SJSA1 (cell line): ENCODE data around the gene MCC. TPM values are rescaled to one million over a fixed set of nuclear protein-coding genes. Genes with fewer than 3 reads are reported as not detected.

Experiments
- DNase-seq, 2 experiments: peaks; one replicate each; pipeline ENCODE4 v3.0.0-alpha.2; 2015 to 2020; ENCODE audit warnings: low spot score in 2 of 2, low read depth in 1 of 2
- H3K27ac ChIP-seq: fragments of 250-450 bp; sonication (Bioruptor Pico); 2 replicates; pipeline ENCODE4 v1.5.1; 2020; ENCODE audit warnings: mild to moderate bottlenecking, moderate library complexity
- H3K27me3 ChIP-seq: fragments of 250-450 bp; sonication (Bioruptor Pico); replicated peaks from 2 replicates; pipeline ENCODE4 v1.5.1; 2020; ENCODE audit warnings: mild to moderate bottlenecking, moderate library complexity
- H3K36me3 ChIP-seq: fragments of 250-450 bp; sonication (Bioruptor Pico); 2 replicates; pipeline ENCODE4 v1.5.1; 2020; ENCODE audit warnings: mild to moderate bottlenecking
- H3K4me1 ChIP-seq: fragments of 250-450 bp; sonication (Bioruptor Pico); replicated peaks from 2 replicates; pipeline ENCODE4 v1.6.1; 2021; ENCODE audit warnings: mild to moderate bottlenecking
- H3K4me3 ChIP-seq: fragments of 250-450 bp; sonication (Bioruptor Pico); 2 replicates; pipeline ENCODE4 v1.5.1; 2020; ENCODE audit warnings: mild to moderate bottlenecking
- H3K9me3 ChIP-seq: fragments of 250-450 bp; sonication (Bioruptor Pico); replicated peaks from 2 replicates; pipeline ENCODE4 v1.5.1; 2020; ENCODE audit warnings: mild to moderate bottlenecking
- total RNA-seq: library from RNA; depleted of rRNA; stranded (reverse); fragments of >200 nt; shearing (Covaris generic); gene quantifications from 2 replicates; pipeline ENCODE4 v1.2.3, GENCODE V29; 2014

The MCC gene
- total RNA-seq, 1 experiment from 2014 or later: 31.3 TPM

- DNase-seq: no peak
- no peaks in the 10 kb centered on the region for H3K36me3 ChIP-seq
- H3K27me3 ChIP-seq: no peaks in the 10 kb centered on the region
- no peak overlapping the region for H3K4me3 ChIP-seq
- peaks cover 29% of the 10 kb centered on the region for H3K4me1 ChIP-seq
- H3K27ac ChIP-seq: no peak overlapping the region
- no peaks in the 10 kb centered on the region for H3K9me3 ChIP-seq
Observed at GRCh38 chr5:113242481-113243348, 245.5 kb downstream of the MCC start.

DNA sequence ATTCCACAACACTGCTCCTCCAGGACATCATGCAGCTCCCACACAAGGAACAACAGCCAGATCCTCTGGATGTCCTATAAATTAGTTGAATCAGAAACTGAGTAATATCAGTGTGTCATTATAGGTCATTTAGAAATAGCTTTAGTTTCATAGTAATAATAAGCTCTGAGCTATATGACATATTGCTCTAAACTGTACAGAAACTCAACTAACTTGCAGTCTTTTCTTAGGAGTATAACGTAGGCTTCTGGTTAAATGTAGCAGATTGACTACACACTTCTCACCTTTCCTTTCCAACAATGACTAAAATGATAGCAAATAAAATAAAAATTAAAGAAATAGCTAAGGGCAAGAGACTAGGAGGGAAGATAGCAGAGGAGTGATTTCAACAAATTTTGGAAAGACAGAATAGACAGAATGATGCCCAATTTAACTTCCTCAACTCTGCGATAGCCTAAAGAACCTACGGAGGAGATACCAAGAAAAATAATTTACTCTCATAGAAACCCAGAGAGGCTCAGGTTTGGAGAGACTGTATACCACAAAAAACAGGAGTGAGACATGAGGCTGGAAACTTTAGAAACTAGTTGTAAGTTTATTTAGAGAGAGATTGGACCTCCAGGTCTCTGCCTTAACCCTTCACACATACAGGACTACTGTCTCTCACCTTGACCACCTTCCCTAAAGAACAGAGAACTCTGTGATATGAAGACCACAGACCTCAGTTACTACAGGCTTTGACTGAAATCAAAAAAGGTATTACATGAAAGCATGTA is 247.1 kb downstream of the MCC start:
- Histone ChIP-seq H3K27me3 (no peaks in the 10 kb centered on the region), H3K27ac (no peak overlapping the region), H3K36me3 (no peaks in the 10 kb centered on the region), H3K9me3 (no peaks in the 10 kb centered on the region), H3K4me1 (peaks cover 20% of the 10 kb centered on the region), H3K4me3 (no peak overlapping the region)
- DNase-seq: no peak

GRCh38 chr5:113240032-113240431 is 248.2 kb downstream of the MCC start:
- no peak for DNase-seq
- no peak overlapping the region for H3K4me3 ChIP-seq
- H3K27me3 ChIP-seq: no peaks in the 10 kb centered on the region
- H3K27ac ChIP-seq: no peak overlapping the region
- no peaks in the 10 kb centered on the region for H3K9me3 ChIP-seq
- H3K4me1 ChIP-seq: peaks cover 12% of the 10 kb centered on the region
- H3K36me3 ChIP-seq: no peaks in the 10 kb centered on the region

- Histone ChIP-seq H3K4me3 (no peak overlapping the region), H3K36me3 (no peaks in the 10 kb centered on the region), H3K4me1 (peaks cover 4% of the 10 kb centered on the region), H3K9me3 (no peaks in the 10 kb centered on the region), H3K27me3 (no peaks in the 10 kb centered on the region), H3K27ac (no peak overlapping the region)
- no peak for DNase-seq
Observed at GRCh38 chr5:113237893-113238292, 250.4 kb downstream of the MCC start.

DNA sequence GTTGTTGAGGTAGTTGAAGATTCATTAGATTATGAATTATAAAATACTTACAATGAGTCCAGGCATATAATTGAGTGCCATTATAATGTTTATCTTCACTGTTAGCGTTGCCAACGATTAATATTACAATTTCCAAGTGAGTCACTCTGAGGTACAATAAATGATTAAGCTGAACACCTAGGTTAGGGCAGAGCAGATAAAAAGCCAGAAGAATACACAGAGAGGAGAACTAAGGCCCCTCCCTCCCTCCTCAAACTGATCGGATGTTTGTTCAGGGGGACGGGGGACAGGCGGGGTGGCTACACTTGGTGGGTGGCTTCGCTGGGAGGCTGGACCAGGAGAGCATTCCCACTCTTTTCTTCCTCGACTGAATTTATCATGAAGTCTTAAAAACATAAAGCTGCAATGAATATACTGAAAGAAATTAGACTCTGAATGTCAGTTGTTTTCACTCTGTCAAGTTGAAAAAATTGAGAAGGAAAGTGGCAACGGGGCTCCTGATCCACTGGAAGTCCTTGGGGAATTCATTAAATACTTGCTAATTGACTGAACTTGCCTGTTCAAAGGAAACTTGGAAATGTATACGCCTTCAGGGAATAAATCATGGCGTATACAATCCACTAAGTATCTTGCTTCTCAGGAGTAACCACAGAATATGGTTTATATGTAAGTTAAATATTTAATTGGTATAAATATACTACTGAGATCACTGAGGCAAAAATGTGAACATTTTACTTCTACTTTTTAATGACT is 251.5 kb downstream of the MCC start:
- Histone ChIP-seq H3K27me3 (no peaks in the 10 kb centered on the region), H3K36me3 (no peaks in the 10 kb centered on the region), H3K4me3 (no peak overlapping the region), H3K4me1 (no peaks in the 10 kb centered on the region; the same call in 1 of the 2 replicates), H3K27ac (no peak overlapping the region), H3K9me3 (no peaks in the 10 kb centered on the region)
- DNase-seq: no peak

DNA sequence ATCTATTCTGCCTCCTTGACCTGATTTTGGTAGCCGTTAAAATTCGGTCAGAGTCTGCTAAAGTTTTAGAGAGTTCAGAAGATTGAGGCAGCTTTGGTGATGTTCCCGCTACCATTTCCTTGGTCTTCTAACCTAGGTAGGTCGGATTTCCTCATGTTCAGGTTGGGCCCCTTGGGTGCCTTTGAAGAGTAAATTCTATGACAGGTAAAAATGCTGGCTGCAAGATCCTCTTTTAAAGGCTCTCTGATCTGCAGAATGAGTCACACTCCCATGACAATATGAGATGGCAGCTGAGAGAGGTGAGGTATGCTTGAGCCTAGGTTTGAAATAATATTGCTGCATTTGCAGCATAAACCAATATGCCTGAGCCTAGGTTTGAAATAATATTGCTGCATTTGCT is 252.4 kb downstream of the MCC start:
- H3K27me3 ChIP-seq: no peaks in the 10 kb centered on the region
- no peak overlapping the region for H3K27ac ChIP-seq

GRCh38 chr5:113234546-113234945 is 253.7 kb downstream of the MCC start:
- Histone ChIP-seq H3K4me1 (peaks cover 10% of the 10 kb centered on the region), H3K9me3 (no peaks in the 10 kb centered on the region), H3K36me3 (no peaks in the 10 kb centered on the region), H3K4me3 (no peak overlapping the region), H3K27me3 (no peaks in the 10 kb centered on the region), H3K27ac (no peak overlapping the region)
- no peak for DNase-seq

More for the DNA sequence above, 252.4 kb downstream of the MCC start:
- Histone ChIP-seq H3K4me1 (peaks cover 8% of the 10 kb centered on the region), H3K36me3 (no peaks in the 10 kb centered on the region), H3K4me3 (no peak overlapping the region), H3K9me3 (no peaks in the 10 kb centered on the region)
- DNase-seq: no peak

- Histone ChIP-seq H3K36me3 (no peaks in the 10 kb centered on the region), H3K4me1 (peaks cover 10% of the 10 kb centered on the region), H3K4me3 (no peak overlapping the region), H3K27ac (no peak overlapping the region), H3K9me3 (no peaks in the 10 kb centered on the region), H3K27me3 (no peaks in the 10 kb centered on the region)
- DNase-seq: no peak
Observed at GRCh38 chr5:113233606-113234005, 254.6 kb downstream of the MCC start.

GRCh38 chr5:113232667-113233066 is 255.6 kb downstream of the MCC start:
- Histone ChIP-seq H3K9me3 (no peaks in the 10 kb centered on the region), H3K27me3 (no peaks in the 10 kb centered on the region), H3K27ac (no peak overlapping the region), H3K36me3 (no peaks in the 10 kb centered on the region), H3K4me1 (peaks cover 10% of the 10 kb centered on the region), H3K4me3 (no peak overlapping the region)
- no peak for DNase-seq

- Histone ChIP-seq H3K4me3 (no peak overlapping the region), H3K4me1 (peaks cover 10% of the 10 kb centered on the region), H3K27me3 (no peaks in the 10 kb centered on the region), H3K9me3 (no peaks in the 10 kb centered on the region), H3K36me3 (no peaks in the 10 kb centered on the region), H3K27ac (no peak overlapping the region)
- no peak for DNase-seq
Observed at GRCh38 chr5:113232221-113232620, 256.0 kb downstream of the MCC start.

GRCh38 chr5:113231653-113232000 is 256.6 kb downstream of the MCC start:
- no peaks in the 10 kb centered on the region for H3K27me3 ChIP-seq
- no peak overlapping the region for H3K4me3 ChIP-seq
- no peaks in the 10 kb centered on the region for H3K9me3 ChIP-seq
- H3K4me1 ChIP-seq: peaks cover 10% of the 10 kb centered on the region
- H3K36me3 ChIP-seq: no peaks in the 10 kb centered on the region
- H3K27ac ChIP-seq: no peak overlapping the region
- no peak for DNase-seq

- Histone ChIP-seq H3K4me1 (peaks cover 16% of the 10 kb centered on the region), H3K4me3 (no peak overlapping the region), H3K27me3 (no peaks in the 10 kb centered on the region), H3K36me3 (no peaks in the 10 kb centered on the region), H3K27ac (no peak overlapping the region), H3K9me3 (no peaks in the 10 kb centered on the region)
- DNase-seq: no peak
Observed at GRCh38 chr5:113230711-113231652, 257.3 kb downstream of the MCC start.

GRCh38 chr5:113227798-113228197 is 260.5 kb downstream of the MCC start:
- Histone ChIP-seq H3K4me3 (no peak overlapping the region), H3K9me3 (no peaks in the 10 kb centered on the region), H3K27ac (no peak overlapping the region), H3K4me1 (peaks cover 48% of the 10 kb centered on the region), H3K27me3 (no peaks in the 10 kb centered on the region), H3K36me3 (no peaks in the 10 kb centered on the region)
- DNase-seq: no peak
